ENCODE measurements around the gene UNC13C.
A peak's percentile ranks its signal among the peaks of the same experiment; 100 is the strongest.
"Not testable (repeated sequence)": the region's sequence is repeated elsewhere in the genome, so short reads cannot be mapped to it uniquely, and the experiment has no call there.

Gene UNC13C

GRCh38 chr15:54307252-54307902, 329.1 kb downstream of the UNC13C start:
- DNase-seq = no peak

DNA sequence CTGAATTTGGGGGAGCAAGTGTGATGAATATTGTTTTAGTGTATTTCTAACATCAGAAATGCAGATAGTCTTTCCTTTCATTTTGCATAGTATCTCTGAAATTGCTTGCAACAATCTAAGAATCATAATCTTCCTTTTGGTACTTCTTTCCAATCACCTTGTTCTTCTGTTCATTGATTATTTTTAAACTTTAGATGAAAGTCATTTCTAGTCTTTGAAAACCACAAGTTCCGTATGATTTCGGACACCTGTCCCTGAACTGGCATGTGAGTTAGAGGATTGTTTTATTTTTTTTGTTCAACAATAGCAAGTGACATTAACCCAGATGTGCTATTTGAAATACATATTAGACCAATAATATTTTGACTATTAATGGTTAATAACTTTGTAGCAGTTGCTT, 329.7 kb downstream of the UNC13C start:
- no peak for DNase-seq

DNA sequence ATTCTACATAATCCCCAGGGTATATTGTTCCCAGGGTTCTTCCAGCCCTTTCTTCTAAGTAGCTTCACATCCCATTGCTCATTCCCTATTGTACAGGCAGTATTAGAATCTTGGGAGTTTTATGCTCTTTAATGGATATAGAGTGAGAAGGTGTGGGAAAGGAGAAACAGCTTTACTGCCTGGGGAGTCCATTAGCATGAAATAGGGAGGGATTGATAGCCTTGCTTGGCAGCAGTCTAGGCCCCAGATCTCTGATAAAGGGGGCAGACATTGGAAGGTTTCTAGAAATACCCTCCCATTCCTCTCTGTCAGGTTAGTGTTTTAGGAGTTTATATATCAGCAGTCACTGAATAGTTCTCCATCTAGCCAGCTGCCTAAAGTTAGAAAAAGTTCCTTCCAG, 334.3 kb downstream of the UNC13C start:
- no peak for DNase-seq

DNA sequence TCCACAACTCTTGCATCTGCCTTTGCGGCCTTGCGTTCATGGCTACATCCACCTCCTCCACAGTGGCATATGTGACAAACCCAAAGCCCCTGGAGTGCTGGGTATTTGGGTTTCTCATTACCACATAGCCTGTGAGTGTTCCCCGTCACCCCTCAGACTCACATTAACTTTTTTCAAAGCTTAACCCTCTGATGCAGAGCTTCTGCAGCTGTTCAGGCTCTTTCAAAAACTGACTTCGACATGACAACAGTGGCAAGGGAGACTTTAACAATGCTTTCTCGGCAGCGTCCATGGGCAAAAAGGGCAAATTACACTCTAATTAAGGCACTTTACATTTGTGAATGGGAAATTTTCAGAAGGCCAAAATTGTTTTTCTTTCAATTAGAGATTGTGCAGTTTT, 343.2 kb downstream of the UNC13C start:
- no peak for DNase-seq

- no peak for DNase-seq
These were observed 344.1 kb downstream of the UNC13C start for GRCh38 chr15:54322341-54322740.

DNA sequence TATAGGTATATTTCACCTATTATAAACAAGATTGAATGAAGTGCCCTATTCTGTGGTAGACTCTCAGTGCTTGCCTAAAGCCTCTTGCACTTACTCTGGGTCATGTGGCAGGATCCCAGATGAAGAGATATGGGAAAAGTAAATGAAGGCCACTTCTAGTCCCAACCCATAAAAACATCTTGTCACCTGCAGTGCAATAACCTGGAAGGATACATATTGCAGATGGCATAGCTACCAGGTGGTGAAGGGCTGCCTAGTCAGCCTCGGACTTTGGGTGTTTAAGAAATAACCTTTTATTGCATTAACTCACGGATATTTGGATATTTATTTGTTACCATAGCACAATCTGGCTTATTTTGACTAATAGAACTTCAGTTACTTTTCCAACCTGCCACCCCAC, 367.1 kb downstream of the UNC13C start:
- DNase-seq = no peak

- no peak for DNase-seq
These were observed 367.6 kb downstream of the UNC13C start for GRCh38 chr15:54345827-54346226.

DNA sequence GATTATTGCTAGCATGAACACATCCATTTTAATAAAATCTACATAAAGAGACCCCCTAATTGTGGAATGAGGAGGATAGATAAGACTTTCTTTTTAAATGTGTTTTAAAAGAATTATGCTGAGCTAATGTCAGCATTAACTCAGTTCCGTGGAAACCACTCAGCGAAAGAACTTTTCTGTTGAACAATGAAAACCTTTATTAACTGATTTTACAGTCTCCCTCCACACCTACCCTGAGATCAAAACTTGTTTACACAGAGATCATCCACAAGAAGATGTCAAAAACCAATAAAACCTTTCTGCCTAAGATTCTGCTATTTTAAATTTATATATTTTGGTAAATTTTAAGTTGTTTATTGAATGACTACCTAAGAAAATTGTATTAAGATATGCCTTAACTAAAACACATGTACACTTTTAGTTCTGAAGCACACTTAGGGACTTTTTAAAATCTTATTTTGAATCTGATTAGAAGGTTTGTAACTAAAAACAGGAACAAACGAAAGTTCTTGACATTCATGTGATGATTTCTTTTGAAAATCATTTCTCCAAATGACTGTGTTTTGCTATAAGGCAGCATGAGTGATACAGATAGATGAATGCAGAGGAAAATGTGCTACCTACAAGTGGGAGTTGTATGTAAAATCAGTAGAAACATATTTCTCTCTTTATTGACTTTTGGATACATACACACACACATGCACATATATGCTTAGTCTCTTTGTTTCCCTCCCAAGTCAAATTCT, 369.0 kb downstream of the UNC13C start:
- DNase-seq = no peak

DNA sequence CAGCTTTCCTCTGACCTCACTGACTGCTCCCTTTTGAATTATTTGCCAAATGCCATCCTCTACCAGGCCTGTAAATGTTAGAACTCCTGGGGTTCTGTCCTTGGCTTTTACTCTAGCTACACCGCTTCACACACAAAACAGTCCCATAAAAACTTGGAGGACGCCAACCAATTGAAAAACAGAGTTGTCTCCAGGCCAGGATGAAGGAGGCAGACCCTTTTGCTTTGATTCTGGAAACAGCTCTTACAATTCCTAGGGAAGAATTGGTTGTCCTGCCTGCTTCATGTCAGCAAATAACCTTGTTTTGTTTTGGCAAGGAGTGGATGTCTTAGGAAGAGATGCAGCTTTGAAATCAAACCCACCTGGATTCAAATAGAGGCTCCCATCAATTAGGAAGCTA, 375.5 kb downstream of the UNC13C start:
- no peak for DNase-seq

GRCh38 chr15:54354341-54354740, 376.1 kb downstream of the UNC13C start:
- DNase-seq = no peak

GRCh38 chr15:54364961-54365360, 386.7 kb downstream of the UNC13C start:
- peak; percentile 74 to 90 for DNase-seq

GRCh38 chr15:54373332-54373731, 395.1 kb downstream of the UNC13C start:
- peak in 1 of 2 experiments; percentile 45 for DNase-seq

GRCh38 chr15:54374184-54374952, 396.1 kb downstream of the UNC13C start:
- peak in 1 of 2 experiments; percentile 75 for DNase-seq

GRCh38 chr15:54387799-54388198, 409.6 kb downstream of the UNC13C start:
- no peak for DNase-seq

DNA sequence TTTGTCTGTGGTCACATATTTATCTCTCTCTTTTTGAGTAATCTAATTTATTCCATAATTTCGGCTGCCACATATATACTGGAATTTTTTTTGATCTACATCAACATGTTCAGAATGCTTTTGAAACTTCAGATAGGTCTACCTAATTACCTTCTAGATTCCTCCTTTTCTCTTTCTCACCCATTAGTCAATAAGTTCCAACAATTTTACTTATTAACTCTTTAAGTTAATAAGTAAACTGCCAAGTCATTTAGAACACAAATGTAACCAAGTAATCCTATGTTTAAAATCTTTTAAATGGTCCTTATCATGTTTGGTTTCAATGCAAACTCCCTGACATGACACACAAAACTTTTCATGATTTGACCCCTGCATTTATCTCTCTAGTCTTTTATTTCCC, 410.5 kb downstream of the UNC13C start:
- no peak for DNase-seq

DNA sequence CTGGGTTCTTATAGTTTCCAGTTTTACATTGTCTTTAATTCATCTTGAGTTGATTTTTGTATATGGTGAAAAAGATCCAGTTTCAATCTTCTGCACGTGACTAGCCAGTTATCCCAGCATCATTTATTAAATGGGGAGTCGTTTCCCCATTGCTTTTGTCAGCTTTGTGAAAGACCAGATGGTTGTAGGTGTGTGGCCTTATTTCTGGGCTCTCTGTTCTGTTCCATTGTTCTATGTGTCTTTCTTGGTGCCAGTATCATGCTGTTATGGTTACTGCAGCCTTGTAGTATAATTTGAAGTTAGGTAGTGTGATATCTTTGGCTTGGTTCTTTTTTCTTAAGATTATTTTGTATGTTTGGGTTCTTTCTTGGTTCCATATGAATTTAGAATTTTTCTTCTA, 432.2 kb downstream of the UNC13C start:
- DNase-seq = no peak

- DNase-seq = peak in 1 of 2 experiments; percentile 4
These were observed 445.9 kb downstream of the UNC13C start for GRCh38 chr15:54424171-54424570.

- DNase-seq = no peak
These were observed 450.4 kb downstream of the UNC13C start for GRCh38 chr15:54428596-54428995.

DNA sequence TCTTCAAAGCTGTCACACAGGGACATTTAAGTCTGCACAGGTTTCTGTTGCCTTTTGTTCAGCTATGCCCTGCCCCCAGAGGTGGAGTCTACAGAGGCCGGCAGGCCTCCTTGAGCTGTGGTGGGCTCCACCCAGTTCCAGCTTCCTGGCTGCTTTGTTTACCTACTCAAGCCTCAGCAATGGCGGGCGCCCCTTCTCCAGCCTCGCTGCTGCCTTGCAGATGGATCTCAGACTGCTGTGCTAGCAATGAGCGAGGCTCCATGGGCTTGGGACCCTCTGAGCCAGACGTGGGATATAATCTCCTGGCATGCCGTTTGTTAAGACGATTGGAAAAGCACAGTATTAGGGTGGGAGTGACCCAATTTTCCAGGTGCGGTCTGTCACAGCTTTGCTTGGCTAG, 472.0 kb downstream of the UNC13C start:
- not testable (repeated sequence) for DNase-seq

DNA sequence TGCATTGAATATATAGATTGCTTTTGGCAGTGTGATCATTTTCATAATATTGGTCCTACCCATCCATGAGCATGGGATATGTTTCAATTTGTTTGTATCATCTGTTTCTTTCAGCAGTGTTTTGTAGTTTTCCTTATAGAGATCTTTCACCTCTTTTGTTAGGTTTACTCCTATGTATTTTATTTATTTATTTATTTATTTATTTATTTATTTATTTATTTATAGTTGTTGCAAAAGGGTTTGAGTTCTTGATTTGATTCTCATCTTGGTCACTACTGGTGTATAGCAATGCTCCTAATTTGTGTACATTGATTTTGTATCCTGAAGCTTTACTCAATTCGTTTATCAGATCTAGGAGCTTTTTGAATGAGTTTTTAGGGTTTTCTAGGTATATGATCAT, 478.2 kb downstream of the UNC13C start:
- DNase-seq = no peak

DNA sequence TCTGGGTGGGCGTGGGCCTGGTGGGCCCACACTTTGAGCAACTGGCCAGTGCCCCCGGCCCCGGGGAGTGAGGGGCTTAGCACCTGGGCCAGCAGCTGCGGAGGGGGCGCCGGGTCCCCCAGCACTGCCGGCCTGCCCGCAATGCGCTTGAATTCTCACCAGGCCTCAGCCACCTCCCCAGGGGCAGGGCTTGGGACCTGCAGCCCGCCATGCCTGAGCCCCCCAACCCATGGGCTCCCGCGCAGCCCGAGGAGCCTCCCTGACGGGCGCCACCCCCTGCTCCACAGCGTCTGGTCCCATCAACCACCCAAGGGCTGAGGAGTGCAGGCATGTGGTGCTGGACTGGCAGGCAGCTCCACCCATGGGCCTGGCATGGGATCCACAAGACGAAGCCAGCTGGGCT, 484.3 kb downstream of the UNC13C start:
- DNase-seq = no peak

GRCh38 chr15:54481819-54482218, 503.6 kb downstream of the UNC13C start:
- DNase-seq = no peak

DNA sequence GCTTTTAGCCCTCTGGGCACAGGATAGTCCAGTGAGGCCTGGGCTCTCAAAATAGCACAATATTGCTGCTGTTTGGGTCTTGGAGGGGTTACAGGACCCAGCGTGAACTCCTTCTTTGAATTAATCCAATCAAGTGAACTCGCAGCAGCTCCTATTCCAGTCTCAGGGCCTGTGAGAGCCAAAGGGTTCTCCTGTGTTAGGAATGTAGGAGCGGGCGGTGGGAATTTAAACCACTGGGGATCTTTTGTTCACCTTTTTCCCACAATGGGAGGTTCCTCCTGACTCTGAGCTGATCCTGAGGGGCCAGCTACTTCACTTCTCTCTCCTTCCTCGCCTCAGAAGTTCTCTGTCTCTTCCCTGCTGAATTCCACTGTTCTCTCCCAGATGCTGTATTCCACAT, 504.0 kb downstream of the UNC13C start:
- no peak for DNase-seq

GRCh38 chr15:54500330-54500729, 522.1 kb downstream of the UNC13C start:
- DNase-seq = no peak

All from NCI-H446 (cell line).